GM12874 (cell line): ENCODE measurements around the gene PERM1.

Experiments used
- CTCF ChIP-seq: IDR thresholded peaks from 2 replicates; pipeline ENCODE4 v1.5.1; 2011; ENCODE audit warnings: low read depth, mild to moderate bottlenecking, control low read depth, low read length, moderate library complexity; ENCODE audit not compliant: insufficient read depth

PERM1 gene

GRCh38 chr1:932173-932510, 49.8 kb downstream of the PERM1 start:
- TF ChIP-seq CTCF = no peak

GRCh38 chr1:931380-932172, 50.3 kb downstream of the PERM1 start:
- no peak for TF ChIP-seq CTCF

GRCh38 chr1:930633-931138, 51.2 kb downstream of the PERM1 start:
- TF ChIP-seq CTCF = no peak

GRCh38 chr1:929712-930632, 51.9 kb downstream of the PERM1 start:
- no peak for TF ChIP-seq CTCF

GRCh38 chr1:928825-929661, 52.9 kb downstream of the PERM1 start:
- no peak for TF ChIP-seq CTCF

- TF ChIP-seq CTCF = no peak
Measured at GRCh38 chr1:927748-928147, 54.1 kb downstream of the PERM1 start.
